Stomach smooth muscle (tissue), 2 donors: ENCODE measurements around the gene CRYBA4.

Experiments
- H3K27ac ChIP-seq: one replicate; pipeline ENCODE4 v1.7.0; 2013; ENCODE audit warnings: mild to moderate bottlenecking, low read length, inconsistent platforms
- H3K27me3 ChIP-seq, 2 donors: one replicate each; pipeline ENCODE4 v1.7.0; 2013; ENCODE audit warnings: low read length in 2 of 2; ENCODE audit not compliant: insufficient read depth in 2 of 2, control insufficient read depth in 1 of 2
- H3K36me3 ChIP-seq, 2 donors: one replicate each; pipeline ENCODE4 v1.7.0; 2013; ENCODE audit warnings: low read length in 2 of 2; ENCODE audit not compliant: control insufficient read depth in 2 of 2, insufficient read depth in 2 of 2
- H3K4me1 ChIP-seq: one replicate; pipeline ENCODE4 v1.7.0; 2013; ENCODE audit warnings: low read length; ENCODE audit not compliant: control insufficient read depth, insufficient read depth
- H3K4me3 ChIP-seq, 2 donors: one replicate each; pipeline ENCODE4 v1.7.0; 2013; ENCODE audit warnings: low read length in 2 of 2
- H3K9ac ChIP-seq, 2 donors: one replicate each; pipeline ENCODE4 v1.7.0; 2013; ENCODE audit warnings: low read length in 2 of 2, mild to moderate bottlenecking in 1 of 2
- H3K9me3 ChIP-seq, 2 donors: one replicate each; pipeline ENCODE4 v1.7.0; 2013; ENCODE audit warnings: low read length in 2 of 2; ENCODE audit not compliant: control insufficient read depth in 2 of 2
- donor health status: healthy.
- donor health status: Pancreatic carcinoma.

The CRYBA4 gene

GRCh38 chr22:26648011-26648497, 26.3 kb downstream of the CRYBA4 start:
- H3K9ac ChIP-seq = no peak overlapping the region
- no peaks in the 10 kb centered on the region for H3K36me3 ChIP-seq
- peaks cover 13 to 22% of the 10 kb centered on the region in 2 donors for H3K27me3 ChIP-seq
- H3K4me3 ChIP-seq = no peak overlapping the region
- H3K27ac ChIP-seq = no peak overlapping the region
- H3K9me3 ChIP-seq = no peaks in the 10 kb centered on the region
- H3K4me1 ChIP-seq = peaks cover 9% of the 10 kb centered on the region

GRCh38 chr22:26648528-26649388, 27.0 kb downstream of the CRYBA4 start:
- Histone ChIP-seq H3K36me3 (no peaks in the 10 kb centered on the region), H3K4me1 (peaks cover 8% of the 10 kb centered on the region), H3K27ac (no peak overlapping the region), H3K4me3 (no peak overlapping the region), H3K9me3 (no peaks in the 10 kb centered on the region), H3K9ac (no peak overlapping the region), H3K27me3 (peaks cover 13 to 24% of the 10 kb centered on the region in 2 donors)

DNA sequence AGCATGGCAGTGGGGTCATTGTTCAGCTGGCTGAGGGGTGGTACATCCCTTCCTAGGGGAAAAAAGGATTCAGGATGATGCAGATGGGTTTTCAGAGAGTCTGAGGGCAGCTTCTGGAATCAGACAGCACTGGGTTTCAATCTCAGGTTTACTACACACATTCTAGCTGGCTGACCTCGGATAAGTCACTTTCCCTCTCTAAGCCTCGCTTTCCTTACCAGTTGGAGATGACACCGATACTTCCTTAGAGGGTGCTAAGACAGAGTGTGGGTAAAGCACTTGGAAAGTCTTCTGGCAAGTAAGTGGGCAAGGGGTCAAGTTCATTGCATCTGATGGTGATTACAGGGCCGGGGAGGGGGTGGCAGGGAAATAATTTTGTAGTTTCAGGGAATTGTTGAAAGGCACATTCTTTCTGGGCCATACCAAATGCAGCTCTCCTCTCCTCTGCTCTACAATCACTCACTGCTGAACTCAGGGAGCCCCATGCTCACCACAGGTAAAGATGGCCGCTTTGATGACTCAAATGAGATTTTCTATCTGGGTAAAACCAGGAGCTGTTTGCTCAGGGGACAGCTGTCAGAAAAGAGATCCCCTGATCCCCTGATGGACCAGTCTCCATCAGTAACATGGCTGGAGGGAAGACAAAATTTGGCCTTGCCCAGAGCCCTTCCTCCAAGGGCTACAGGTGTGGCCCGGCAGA, 29.1 kb downstream of the CRYBA4 start:
- no peak overlapping the region for H3K4me3 ChIP-seq
- H3K27ac ChIP-seq = no peak overlapping the region
- H3K4me1 ChIP-seq = peaks cover 2% of the 10 kb centered on the region
- peaks cover 13 to 27% of the 10 kb centered on the region in 2 donors for H3K27me3 ChIP-seq
- no peak overlapping the region for H3K9ac ChIP-seq
- H3K9me3 ChIP-seq = no peaks in the 10 kb centered on the region
- no peaks in the 10 kb centered on the region for H3K36me3 ChIP-seq

GRCh38 chr22:26651815-26652214, 30.1 kb downstream of the CRYBA4 start:
- H3K4me1 ChIP-seq = peaks cover 2% of the 10 kb centered on the region
- no peaks in the 10 kb centered on the region for H3K36me3 ChIP-seq
- no peak overlapping the region for H3K4me3 ChIP-seq
- no peak overlapping the region for H3K9ac ChIP-seq
- H3K27me3 ChIP-seq = peaks cover 7 to 24% of the 10 kb centered on the region in 2 donors
- no peak overlapping the region for H3K27ac ChIP-seq
- no peaks in the 10 kb centered on the region for H3K9me3 ChIP-seq

DNA sequence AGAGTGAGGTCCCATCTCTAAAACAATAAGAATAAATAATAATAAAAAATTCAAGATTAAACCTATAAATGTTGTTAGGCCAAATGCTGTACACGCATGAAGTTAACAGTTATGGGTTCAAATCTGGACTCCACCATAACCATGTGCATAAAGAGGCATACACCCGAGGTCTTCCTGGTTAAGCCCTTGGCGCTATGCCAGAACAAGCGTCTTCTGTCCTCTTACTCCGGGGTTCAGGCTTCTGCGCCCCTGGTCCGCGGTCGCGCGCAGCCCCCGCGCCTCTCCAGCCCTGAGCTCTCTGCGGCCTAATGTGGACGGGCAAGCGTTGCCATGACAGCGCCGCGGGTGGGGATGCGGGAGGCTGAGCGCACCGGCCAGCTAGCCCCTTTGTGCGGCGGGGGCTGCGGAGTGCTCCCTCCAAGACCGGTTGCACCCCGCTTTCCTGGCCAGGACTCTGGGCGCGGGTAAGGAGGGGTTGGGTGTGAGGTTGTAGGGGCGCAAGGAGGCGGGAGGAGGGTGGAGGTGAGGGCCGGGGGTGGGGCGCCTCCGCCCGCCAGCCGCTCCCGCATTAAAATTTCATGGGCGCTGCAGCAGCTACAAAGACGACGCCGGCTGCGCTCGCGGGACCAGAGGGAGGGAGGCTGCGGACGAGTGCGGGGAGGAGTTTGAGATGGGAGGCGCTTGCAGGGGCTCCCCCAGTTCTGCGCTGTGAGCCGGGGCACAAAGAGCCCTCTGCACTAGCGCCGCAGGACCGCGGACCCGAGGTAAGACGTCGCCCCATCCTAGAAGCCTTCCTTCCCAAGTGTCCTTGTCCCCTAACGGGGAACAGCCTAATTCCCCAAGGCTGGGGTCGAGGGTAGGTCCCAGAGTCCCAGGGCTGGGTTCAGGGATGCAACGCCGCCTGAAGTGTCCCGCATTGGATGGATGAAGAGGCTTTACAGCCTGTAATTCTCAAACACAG, 35.4 kb downstream of the CRYBA4 start, which contains the start of gene MIAT:
Gene MIAT, plus strand, starts transcription at position 698 of the 961 bp plus-strand sequence.
- Histone ChIP-seq H3K27ac (no peak within 1 kb of the TSS), H3K9me3 (no peaks in the 10 kb centered on the region), H3K4me3 (peak within 1 kb of the TSS; percentile 61 to 62), H3K9ac (no peak within 1 kb of the TSS), H3K27me3 (peaks cover 26 to 38% of the 10 kb centered on the region in 2 donors), H3K4me1 (peaks cover 20% of the 10 kb centered on the region), H3K36me3 (no peaks in the 10 kb centered on the region)

DNA sequence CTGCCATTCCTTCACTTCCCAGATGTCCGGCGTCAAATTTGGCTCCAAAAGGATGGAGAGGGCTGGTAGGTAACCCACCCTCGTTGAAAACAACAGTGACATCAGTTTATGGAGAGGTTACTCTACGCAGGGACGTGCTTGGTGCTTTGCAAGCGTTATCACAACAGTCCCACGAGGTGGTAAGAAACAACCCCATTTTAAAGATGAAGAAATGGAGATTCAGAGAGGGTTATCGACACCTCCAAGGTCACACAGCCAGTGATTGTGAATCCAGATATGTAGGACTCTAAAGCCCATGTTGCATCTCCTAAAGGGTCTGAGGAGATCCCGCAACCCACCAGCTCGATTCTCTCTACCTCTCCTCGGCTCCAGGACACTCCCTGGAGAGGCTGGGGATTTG, 36.4 kb downstream of the CRYBA4 start:
- no peaks in the 10 kb centered on the region for H3K9me3 ChIP-seq
- H3K27ac ChIP-seq = no peak overlapping the region
- H3K27me3 ChIP-seq = peaks cover 26 to 38% of the 10 kb centered on the region in 2 donors
- peaks cover 20% of the 10 kb centered on the region for H3K4me1 ChIP-seq
- H3K9ac ChIP-seq = no peak overlapping the region
- H3K4me3 ChIP-seq = peak overlapping the region; percentile 17 to 61
- H3K36me3 ChIP-seq = no peaks in the 10 kb centered on the region

DNA sequence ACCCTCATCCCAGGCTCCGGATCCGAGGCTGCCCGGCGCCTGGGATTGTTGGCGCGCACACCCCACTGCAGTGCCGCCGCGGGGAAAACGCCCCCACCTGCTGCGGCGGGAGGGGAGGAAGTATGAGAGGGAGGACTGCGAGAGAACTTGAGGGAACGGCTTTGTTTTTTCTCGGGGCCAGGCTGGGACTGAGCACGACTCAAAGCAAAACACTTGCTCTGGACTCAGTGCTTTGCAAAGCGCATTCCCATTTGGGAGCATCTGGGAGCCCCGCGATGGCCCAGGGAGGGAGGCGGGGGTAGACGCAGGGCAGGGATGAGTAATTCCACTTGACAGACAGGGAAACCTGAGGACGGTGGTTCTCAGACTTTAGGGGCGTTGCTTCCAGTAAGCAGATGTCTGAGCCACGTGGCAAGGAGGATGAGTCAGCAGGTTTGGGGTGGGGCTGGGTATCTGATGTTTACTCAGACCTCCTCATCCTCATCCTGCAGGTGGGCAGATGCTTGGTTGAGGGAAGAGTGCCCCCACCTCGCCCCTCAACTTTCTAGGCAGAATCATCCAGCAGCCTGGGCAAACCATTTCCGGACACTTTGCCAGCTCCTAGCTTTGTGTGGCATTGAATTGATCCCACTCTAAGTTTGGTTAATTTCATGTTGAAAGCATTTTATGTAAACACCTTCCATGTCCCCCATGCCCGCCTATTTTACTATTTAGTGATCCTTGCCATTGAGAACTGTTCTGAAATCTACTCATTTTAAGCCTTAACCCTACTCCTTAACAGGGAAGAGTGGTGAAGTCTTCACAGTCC, 37.1 kb downstream of the CRYBA4 start:
- H3K4me3 ChIP-seq = peak overlapping the region; percentile 17 to 61
- no peaks in the 10 kb centered on the region for H3K36me3 ChIP-seq
- H3K4me1 ChIP-seq = peaks cover 20% of the 10 kb centered on the region
- H3K27ac ChIP-seq = no peak overlapping the region
- no peaks in the 10 kb centered on the region for H3K9me3 ChIP-seq
- H3K9ac ChIP-seq = no peak overlapping the region
- H3K27me3 ChIP-seq = peaks cover 26 to 38% of the 10 kb centered on the region in 2 donors

- Histone ChIP-seq H3K36me3 (no peaks in the 10 kb centered on the region), H3K9me3 (no peaks in the 10 kb centered on the region), H3K4me1 (peaks cover 20% of the 10 kb centered on the region), H3K27me3 (peaks cover 26 to 34% of the 10 kb centered on the region in 2 donors), H3K27ac (no peak overlapping the region), H3K9ac (no peak overlapping the region), H3K4me3 (no peak overlapping the region)
These were observed 38.6 kb downstream of the CRYBA4 start for GRCh38 chr22:26660356-26660755.

- H3K4me1 ChIP-seq = peaks cover 20% of the 10 kb centered on the region
- H3K9ac ChIP-seq = no peak overlapping the region
- no peaks in the 10 kb centered on the region for H3K36me3 ChIP-seq
- no peaks in the 10 kb centered on the region for H3K9me3 ChIP-seq
- H3K4me3 ChIP-seq = no peak overlapping the region
- peaks cover 26 to 34% of the 10 kb centered on the region in 2 donors for H3K27me3 ChIP-seq
- H3K27ac ChIP-seq = no peak overlapping the region
These were observed 39.3 kb downstream of the CRYBA4 start for GRCh38 chr22:26660961-26661578.
